ENCODE measurements around the gene KIF5C. TPM values are rescaled to one million over a fixed set of nuclear protein-coding genes. Genes with fewer than 3 reads are reported as not detected.

Gene KIF5C
- polyA plus RNA-seq, 1 donor (not counting 4 experiments of a cell fraction or from before 2014, with no cell fraction given) = 0.03 TPM

DNA sequence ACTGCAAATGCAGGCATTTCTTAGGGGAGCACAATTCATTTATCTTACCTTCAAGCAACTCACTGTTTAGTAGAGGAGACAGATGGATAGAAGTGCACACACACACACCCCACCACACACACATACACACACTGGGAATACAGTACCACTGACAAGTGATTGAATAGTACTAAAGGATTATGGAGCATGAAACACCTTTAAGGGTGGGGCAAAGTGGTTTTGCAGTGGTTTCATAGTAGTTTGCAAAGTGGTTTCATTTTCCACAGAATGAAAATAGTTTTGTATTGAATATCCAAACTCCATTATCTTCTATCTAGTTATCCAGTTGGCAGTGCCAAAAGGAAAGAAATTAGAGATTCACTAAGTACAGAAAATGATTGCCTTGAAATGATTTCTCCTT, 18.9 kb downstream of the KIF5C start:
- Histone ChIP-seq H3K9ac (ENCODE audit: control insufficient read depth, extremely low read depth, insufficient read depth, low read length) (no peak overlapping the region), H3K9me3 (ENCODE audit: control insufficient read depth, low read depth, low read length) (no peaks in the 10 kb centered on the region), H3K27ac (ENCODE audit: control insufficient read depth, insufficient read depth, low read length) (no peak overlapping the region), H3K27me3 (ENCODE audit: control insufficient read depth, extremely low read depth, insufficient read depth, low read length) (peaks cover 22% of the 10 kb centered on the region), H3K4me3 (ENCODE audit: control insufficient read depth in 2 of 3, extremely low read depth in 1 of 3, insufficient read depth in 2 of 3, low read depth in 1 of 3, low read length in 3 of 3) (no peak overlapping the region), H2AFZ (ENCODE audit: control insufficient read depth, low read length) (no peak overlapping the region), H3K4me2 (ENCODE audit: control insufficient read depth, extremely low read depth, insufficient read depth, low read depth, low read length) (no peak overlapping the region), H3K9me1 (ENCODE audit: control insufficient read depth, extremely low read depth, insufficient read depth, low read length) (no peaks in the 10 kb centered on the region), H4K20me1 (ENCODE audit: control insufficient read depth, extremely low read depth, insufficient read depth, low read length) (no peaks in the 10 kb centered on the region), H3K36me3 (ENCODE audit: control insufficient read depth in 2 of 2, extremely low read depth in 1 of 2, insufficient read depth in 2 of 2, low read length in 2 of 2) (no peaks in the 10 kb centered on the region), H3K79me2 (ENCODE audit: control insufficient read depth, insufficient read depth, low read length) (no peaks in the 10 kb centered on the region), H3K4me1 (ENCODE audit: control insufficient read depth, extremely low read depth, insufficient read depth, low read length) (no peaks in the 10 kb centered on the region)
- TF ChIP-seq, protein P1, sequence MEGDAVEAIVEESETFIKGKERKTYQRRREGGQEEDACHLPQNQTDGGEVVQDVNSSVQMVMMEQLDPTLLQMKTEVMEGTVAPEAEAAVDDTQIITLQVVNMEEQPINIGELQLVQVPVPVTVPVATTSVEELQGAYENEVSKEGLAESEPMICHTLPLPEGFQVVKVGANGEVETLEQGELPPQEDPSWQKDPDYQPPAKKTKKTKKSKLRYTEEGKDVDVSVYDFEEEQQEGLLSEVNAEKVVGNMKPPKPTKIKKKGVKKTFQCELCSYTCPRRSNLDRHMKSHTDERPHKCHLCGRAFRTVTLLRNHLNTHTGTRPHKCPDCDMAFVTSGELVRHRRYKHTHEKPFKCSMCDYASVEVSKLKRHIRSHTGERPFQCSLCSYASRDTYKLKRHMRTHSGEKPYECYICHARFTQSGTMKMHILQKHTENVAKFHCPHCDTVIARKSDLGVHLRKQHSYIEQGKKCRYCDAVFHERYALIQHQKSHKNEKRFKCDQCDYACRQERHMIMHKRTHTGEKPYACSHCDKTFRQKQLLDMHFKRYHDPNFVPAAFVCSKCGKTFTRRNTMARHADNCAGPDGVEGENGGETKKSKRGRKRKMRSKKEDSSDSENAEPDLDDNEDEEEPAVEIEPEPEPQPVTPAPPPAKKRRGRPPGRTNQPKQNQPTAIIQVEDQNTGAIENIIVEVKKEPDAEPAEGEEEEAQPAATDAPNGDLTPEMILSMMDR (optimal IDR thresholded peaks at IDR 0.05 in 1 of 3, IDR thresholded peaks at IDR 0.05 in 1 of 3, conservative IDR thresholded peaks at IDR 0.05 in 1 of 3; ENCODE audit: extremely low read depth in 1 of 3, insufficient read depth in 2 of 3, low read length in 3 of 3) = no peak
- DNase-seq (ENCODE audit: low read depth, low spot score) (no peak), FAIRE-seq (no peak)
- dilution Hi-C loops (cut with MboI; ENCODE audit: extremely low pct_ligation_motif_present, low sequenced_read_pairs) = no loop called here

DNA sequence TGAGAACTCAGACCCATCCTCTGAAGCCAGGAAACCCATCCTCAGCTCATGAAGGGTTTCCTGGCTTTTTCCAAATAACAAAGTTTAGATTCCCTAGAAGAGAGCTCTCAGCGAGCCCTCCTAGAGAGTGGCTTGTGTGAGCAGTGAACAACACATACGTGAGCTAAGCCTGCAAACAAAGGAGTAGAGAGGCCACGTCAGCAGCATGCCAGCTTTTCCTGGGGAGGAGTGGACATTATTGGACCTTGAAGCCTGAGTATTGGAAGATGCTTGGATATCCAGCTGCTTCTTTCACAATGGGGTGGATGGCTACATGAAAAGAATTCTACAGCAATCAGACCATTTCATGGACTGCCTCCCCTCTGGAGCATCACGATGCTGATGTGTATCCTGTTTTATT, 21.1 kb downstream of the KIF5C start:
- dilution Hi-C loops (cut with MboI; ENCODE audit: extremely low pct_ligation_motif_present, low sequenced_read_pairs) = no loop called here
- TF ChIP-seq EZH2 (IDR thresholded peaks at IDR 0.05; ENCODE audit: low read length) = no peak
- TF ChIP-seq, protein P1 (optimal IDR thresholded peaks at IDR 0.05 in 1 of 3, IDR thresholded peaks at IDR 0.05 in 1 of 3, conservative IDR thresholded peaks at IDR 0.05 in 1 of 3; ENCODE audit: extremely low read depth in 1 of 3, insufficient read depth in 2 of 3, low read length in 3 of 3) = no peak
- no peak overlapping the region for H3K4me2 ChIP-seq (ENCODE audit: control insufficient read depth, extremely low read depth, insufficient read depth, low read depth, low read length)
- no peaks in the 10 kb centered on the region for H3K79me2 ChIP-seq (ENCODE audit: control insufficient read depth, insufficient read depth, low read length)
- no peaks in the 10 kb centered on the region for H3K36me3 ChIP-seq (ENCODE audit: control insufficient read depth in 2 of 2, extremely low read depth in 1 of 2, insufficient read depth in 2 of 2, low read length in 2 of 2)
- DNase-seq (ENCODE audit: low read depth, low spot score) = no peak
- no peak overlapping the region for H3K27ac ChIP-seq (ENCODE audit: control insufficient read depth, insufficient read depth, low read length)
- H3K4me1 ChIP-seq (ENCODE audit: control insufficient read depth, extremely low read depth, insufficient read depth, low read length) = no peaks in the 10 kb centered on the region
- no peaks in the 10 kb centered on the region for H4K20me1 ChIP-seq (ENCODE audit: control insufficient read depth, extremely low read depth, insufficient read depth, low read length)
- H3K9me1 ChIP-seq (ENCODE audit: control insufficient read depth, extremely low read depth, insufficient read depth, low read length) = no peaks in the 10 kb centered on the region
- H3K9me3 ChIP-seq (ENCODE audit: control insufficient read depth, low read depth, low read length) = no peaks in the 10 kb centered on the region
- H2AFZ ChIP-seq (ENCODE audit: control insufficient read depth, low read length) = no peak overlapping the region
- H3K27me3 ChIP-seq (ENCODE audit: control insufficient read depth, extremely low read depth, insufficient read depth, low read length) = peaks cover 6% of the 10 kb centered on the region
- H3K4me3 ChIP-seq (ENCODE audit: control insufficient read depth in 2 of 3, extremely low read depth in 1 of 3, insufficient read depth in 2 of 3, low read depth in 1 of 3, low read length in 3 of 3) = no peak overlapping the region
- H3K9ac ChIP-seq (ENCODE audit: control insufficient read depth, extremely low read depth, insufficient read depth, low read length) = no peak overlapping the region
- FAIRE-seq = no peak
